Neural progenitor cell (in vitro differentiated cells): ENCODE results near the gene RBM33.
A peak's percentile ranks its signal among the peaks of the same experiment; 100 is the strongest.

ENCODE experiments used
- CTCF ChIP-seq: fragments of 200-600 bp; sonication (generic); IDR thresholded peaks from 2 replicates; pipeline ENCODE4 v1.5.1; 2017; ENCODE audit warnings: antibody characterized with exemption, mild to moderate bottlenecking
- EZH2 ChIP-seq: fragments of 200-600 bp; sonication (generic); IDR thresholded peaks from 2 replicates; pipeline ENCODE4 v1.6.1; 2017; ENCODE audit warnings: antibody characterized with exemption, mild to moderate bottlenecking, moderate library complexity
- EZH2phosphoT487 ChIP-seq: fragments of 200-600 bp; sonication (generic); IDR thresholded peaks from 2 replicates; pipeline ENCODE4 v1.6.1; 2017; ENCODE audit warnings: antibody characterized with exemption

- peak; percentile 100 for TF ChIP-seq CTCF
- no peak for TF ChIP-seq EZH2
- no peak for TF ChIP-seq EZH2phosphoT487
These were observed 45.7 kb upstream of the RBM33 start for GRCh38 chr7:155598810-155599210.
